Raji (cell line): ENCODE measurements around the gene ASTN1.

Source experiments
- POLR2A ChIP-seq: IDR thresholded peaks from 2 replicates; pipeline ENCODE4 v1.6.1; 2011; ENCODE audit warnings: low read depth, low read length, control low read depth; ENCODE audit not compliant: insufficient read depth

Gene ASTN1

GRCh38 chr1:177164380-177165068 lies at the start of gene ASTN1:
Gene ASTN1 (minus strand): TSS chr1:177164712. CDS start chr1:177164676, 36 bp downstream.
- TF ChIP-seq POLR2A: no peak

DNA sequence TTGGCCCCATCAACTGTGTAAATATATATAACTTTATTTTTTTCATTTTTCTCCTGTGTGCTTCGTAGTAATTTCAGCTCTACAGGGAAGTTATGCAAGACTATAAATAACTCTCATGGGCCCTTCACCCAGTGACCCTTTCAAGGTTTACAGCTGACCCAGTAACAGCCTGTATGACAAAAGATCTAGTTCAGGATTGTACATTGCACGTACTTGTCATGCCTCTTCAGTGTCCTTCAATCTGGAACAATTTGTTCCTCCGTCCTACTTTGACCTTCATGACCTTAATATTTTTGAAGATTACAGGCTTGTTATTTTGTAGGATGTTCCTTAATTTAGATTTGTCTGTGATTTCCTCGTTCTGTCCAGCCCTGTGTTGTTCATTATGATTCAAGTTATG lies 46.7 kb upstream of the ASTN1 start:
- no peak for TF ChIP-seq POLR2A

DNA sequence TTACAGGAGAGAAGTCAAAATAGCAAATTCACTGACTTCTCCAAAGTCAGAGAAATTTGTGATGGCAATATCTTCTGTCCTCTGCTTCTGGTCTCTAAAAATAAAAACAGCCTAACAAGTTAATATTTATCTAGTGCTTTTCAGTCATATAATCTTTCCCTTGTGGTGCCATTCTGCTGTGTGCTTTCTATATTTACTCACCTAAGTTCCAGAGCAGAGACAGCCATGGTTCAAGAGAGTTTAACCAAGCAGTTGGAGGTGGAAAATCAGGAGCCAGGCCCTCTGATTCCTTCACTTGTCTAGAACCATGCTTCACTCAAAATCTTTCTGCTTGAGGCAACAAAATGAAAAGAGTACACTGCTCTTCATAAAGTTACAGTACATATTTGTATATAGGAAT lies 45.6 kb upstream of the ASTN1 start:
- no peak for TF ChIP-seq POLR2A

DNA sequence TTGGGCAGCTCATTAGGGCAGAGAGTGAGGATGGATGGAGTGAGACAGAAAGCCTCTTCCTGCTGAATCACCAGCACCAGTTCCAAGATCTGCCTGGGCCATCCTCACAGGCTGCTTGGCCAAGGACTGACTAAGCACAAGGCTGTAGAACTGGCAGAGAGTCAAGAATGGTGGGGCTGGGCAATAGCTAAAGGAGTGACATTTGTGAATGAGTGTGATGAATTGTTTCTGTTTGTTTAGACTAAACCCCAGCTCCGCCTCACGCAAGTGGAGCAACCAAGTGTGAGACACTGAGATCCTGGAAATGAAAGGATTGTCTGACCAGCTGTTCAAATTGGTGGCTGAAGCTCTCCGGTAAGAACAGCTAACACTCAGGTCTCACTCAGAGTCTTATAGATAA lies 44.8 kb upstream of the ASTN1 start:
- TF ChIP-seq POLR2A: no peak

DNA sequence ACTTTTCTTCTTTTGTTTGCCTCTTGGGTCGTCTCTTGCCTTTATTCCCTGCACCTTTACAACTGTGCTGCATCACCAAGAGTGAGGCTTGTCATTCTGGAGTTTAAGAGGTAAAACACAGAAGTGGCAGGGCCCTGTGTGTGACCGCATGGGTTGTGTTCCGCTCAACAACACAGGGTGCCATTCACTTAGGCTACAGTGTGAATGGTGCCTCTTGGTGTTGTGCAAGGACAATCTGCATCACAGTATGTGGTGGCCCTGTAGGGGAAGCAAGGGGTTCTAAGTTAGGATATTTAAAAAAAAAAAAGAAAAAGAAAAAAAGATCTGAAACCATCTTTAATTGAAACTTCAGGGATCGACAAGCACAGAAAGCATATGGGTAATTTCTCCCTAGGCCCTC lies 44.4 kb upstream of the ASTN1 start:
- no peak for TF ChIP-seq POLR2A

- TF ChIP-seq POLR2A: no peak
These were observed 42.4 kb upstream of the ASTN1 start for GRCh38 chr1:177206831-177207355.

DNA sequence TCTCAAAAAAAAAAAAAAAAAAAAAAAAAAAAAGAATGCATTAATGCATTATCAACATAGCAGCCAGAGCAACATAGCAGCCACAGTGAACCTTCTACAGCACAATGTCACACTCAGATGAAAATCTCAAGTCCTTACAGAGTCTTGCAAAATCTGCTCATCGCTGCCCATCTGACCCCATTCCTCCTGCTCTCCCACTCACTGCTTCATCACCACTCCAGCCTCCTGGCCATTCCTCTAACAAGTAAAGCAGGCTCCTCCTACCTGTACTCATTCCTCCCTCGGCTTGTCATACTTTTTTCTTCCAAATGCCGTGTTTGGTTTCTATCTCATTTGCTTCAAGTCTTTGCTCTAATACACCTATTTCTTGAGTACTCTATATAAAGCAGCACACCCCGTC lies 35.8 kb upstream of the ASTN1 start:
- TF ChIP-seq POLR2A: no peak

GRCh38 chr1:177198243-177198642 lies 33.7 kb upstream of the ASTN1 start:
- no peak for TF ChIP-seq POLR2A

GRCh38 chr1:177190308-177190970 lies 25.9 kb upstream of the ASTN1 start:
- no peak for TF ChIP-seq POLR2A

GRCh38 chr1:177186639-177187038 lies 22.1 kb upstream of the ASTN1 start:
- no peak for TF ChIP-seq POLR2A

GRCh38 chr1:177185209-177185608 lies 20.7 kb upstream of the ASTN1 start:
- no peak for TF ChIP-seq POLR2A

DNA sequence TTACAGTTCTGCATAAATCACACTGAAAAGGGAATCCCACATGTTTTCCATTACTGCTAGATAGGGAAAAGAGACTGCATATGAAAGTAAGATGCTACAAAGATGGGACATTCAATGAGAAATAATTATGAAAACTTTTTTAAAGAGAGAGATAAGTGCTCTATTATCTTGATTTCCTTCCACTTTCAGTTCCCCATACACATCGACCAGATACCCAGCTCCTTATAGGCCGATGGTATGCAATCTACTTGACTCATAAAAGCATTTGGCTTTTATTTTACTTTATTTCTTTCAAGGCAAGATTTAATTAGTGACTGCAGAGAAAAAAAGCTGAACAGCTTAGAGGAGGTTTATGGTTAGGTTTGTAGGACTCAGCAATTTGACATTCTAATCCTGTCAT lies 19.3 kb upstream of the ASTN1 start:
- TF ChIP-seq POLR2A: no peak

DNA sequence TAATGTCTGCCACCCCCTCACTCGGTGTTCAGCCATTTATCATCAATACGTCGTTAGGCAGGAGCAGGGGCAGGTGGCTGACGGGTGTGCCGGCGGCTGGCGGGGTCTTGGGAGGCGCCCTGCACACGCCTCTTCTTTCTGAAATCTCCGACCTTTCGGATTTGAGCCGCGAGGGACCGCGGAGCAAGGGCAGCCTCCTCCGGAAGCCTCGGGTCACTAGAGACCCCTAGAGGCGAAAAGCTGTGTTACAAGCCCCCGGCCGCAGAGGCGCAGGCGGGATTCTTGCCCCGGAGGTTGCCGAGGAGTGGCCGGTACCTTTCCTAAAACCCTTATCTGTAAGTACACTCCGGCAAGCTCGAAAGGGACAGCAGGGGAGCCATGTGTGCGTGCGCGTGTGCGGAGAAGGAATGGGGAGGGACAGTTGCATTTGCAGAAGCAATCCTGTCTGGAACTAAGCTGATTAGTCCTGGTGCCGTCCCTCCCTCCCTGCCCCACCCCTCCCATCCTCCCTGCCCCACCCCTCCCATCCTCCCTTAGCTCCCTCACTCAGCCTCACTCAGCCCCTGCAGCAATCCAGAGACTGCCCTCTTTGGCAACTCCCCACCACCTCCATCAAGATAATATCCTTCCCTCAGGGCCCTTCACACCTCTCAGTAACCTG lies 17.2 kb upstream of the ASTN1 start:
- TF ChIP-seq POLR2A: no peak

DNA sequence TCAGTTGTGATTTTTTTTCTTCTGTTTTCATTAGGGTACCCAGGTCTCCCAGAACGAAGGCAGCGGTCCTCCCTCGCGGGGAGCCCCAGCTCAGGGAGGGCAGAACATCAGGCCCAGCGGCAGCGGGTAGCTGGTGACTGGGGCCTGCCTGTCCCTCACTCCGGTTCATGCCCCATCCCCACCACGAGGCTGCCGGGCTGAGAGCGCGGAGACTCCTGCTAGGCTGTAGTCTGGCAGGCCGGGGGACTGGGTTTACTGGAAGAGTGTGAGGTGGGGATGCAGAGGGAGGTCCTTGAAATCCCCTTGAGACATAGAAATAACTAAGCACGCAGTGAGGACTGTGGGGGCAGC lies 16.7 kb upstream of the ASTN1 start:
- TF ChIP-seq POLR2A: no peak

GRCh38 chr1:177174921-177175634 lies 10.6 kb upstream of the ASTN1 start:
- TF ChIP-seq POLR2A: no peak
